Cardiac muscle cell (in vitro differentiated cells and primary cell): ENCODE measurements around the gene IQGAP2. TPM values are rescaled to one million over a fixed set of nuclear protein-coding genes. Genes with fewer than 3 reads are reported as not detected.

Source experiments
- DNase-seq, 2 donors: peaks; one replicate each; pipeline versions ENCODE4 v3.0.0 to v3.0.0-alpha.2; 2010 to 2017; ENCODE audit warnings: low read depth in 1 of 2, low spot score in 1 of 2
- H3K27ac ChIP-seq: fragments of 200-600 bp; sonication (generic); 2 replicates; pipeline ENCODE4 v1.5.1; 2016
- H3K27me3 ChIP-seq: fragments of 200-600 bp; sonication (generic); 2 replicates; pipeline ENCODE4 v1.6.0; 2016; ENCODE audit warnings: control low read depth
- H3K36me3 ChIP-seq: fragments of 200-600 bp; sonication (generic); 2 replicates; pipeline ENCODE4 v1.5.1; 2016; ENCODE audit warnings: control low read depth
- H3K4me1 ChIP-seq: fragments of 200-600 bp; sonication (generic); 2 replicates; pipeline ENCODE4 v1.8.1; 2017; ENCODE audit warnings: low read depth, mild to moderate bottlenecking, mixed run types
- H3K4me3 ChIP-seq: fragments of 200-600 bp; sonication (generic); 2 replicates; pipeline ENCODE4 v1.5.1; 2016; ENCODE audit warnings: mild to moderate bottlenecking
- H3K9me3 ChIP-seq: fragments of 200-600 bp; sonication (generic); 2 replicates; pipeline ENCODE4 v1.5.1; 2017; ENCODE audit warnings: low read depth, mild to moderate bottlenecking, control low read depth
- CTCF ChIP-seq: IDR thresholded peaks from 2 replicates; pipeline ENCODE4 v1.5.1; 2012; ENCODE audit warnings: low read depth, mild to moderate bottlenecking, low read length
- polyA plus RNA-seq: library from polyadenylated mRNA; unstranded; fragments of >200 nt; fragmentation: Nextera tagmentation; extraction: Ambion mirVana; gene quantifications from 2 replicates; pipeline ENCODE4 v1.2.1, GENCODE V29; 2016
- total RNA-seq: library from RNA; depleted of rRNA; stranded (reverse); fragments of >200 nt; gene quantifications from 2 replicates; pipeline ENCODE4 v1.2.3, GENCODE V29; 2016

Gene IQGAP2
- total and polyA plus RNA-seq, 2 experiments from 2014 or later, result 4.1 to 10.8 TPM

GRCh38 chr5:76439929-76440328 is 36.8 kb downstream of the IQGAP2 start:
- no peaks in the 10 kb centered on the region for H3K27me3 ChIP-seq
- no peak for TF ChIP-seq CTCF
- no peak overlapping the region for H3K27ac ChIP-seq
- no peak overlapping the region for H3K4me3 ChIP-seq
- H3K36me3 ChIP-seq, result no peaks in the 10 kb centered on the region
- DNase-seq, result no peak
- H3K9me3 ChIP-seq, result no peaks in the 10 kb centered on the region
- no peaks in the 10 kb centered on the region for H3K4me1 ChIP-seq

- TF ChIP-seq CTCF, result no peak
- Histone ChIP-seq H3K36me3 (no peaks in the 10 kb centered on the region), H3K4me1 (no peaks in the 10 kb centered on the region), H3K27me3 (no peaks in the 10 kb centered on the region), H3K27ac (no peak overlapping the region), H3K9me3 (no peaks in the 10 kb centered on the region), H3K4me3 (no peak overlapping the region)
- DNase-seq, result no peak
Measured at GRCh38 chr5:76441101-76441500, 38.0 kb downstream of the IQGAP2 start.

GRCh38 chr5:76441890-76442673 is 39.0 kb downstream of the IQGAP2 start:
- Histone ChIP-seq H3K9me3 (no peaks in the 10 kb centered on the region), H3K4me3 (no peak overlapping the region), H3K4me1 (no peaks in the 10 kb centered on the region), H3K36me3 (no peaks in the 10 kb centered on the region), H3K27me3 (no peaks in the 10 kb centered on the region), H3K27ac (no peak overlapping the region)
- DNase-seq, result no peak
- TF ChIP-seq CTCF, result no peak

- no peak for DNase-seq
- Histone ChIP-seq H3K36me3 (no peaks in the 10 kb centered on the region), H3K9me3 (no peaks in the 10 kb centered on the region), H3K27me3 (no peaks in the 10 kb centered on the region), H3K4me3 (no peak overlapping the region), H3K4me1 (no peaks in the 10 kb centered on the region), H3K27ac (no peak overlapping the region)
- no peak for TF ChIP-seq CTCF
Measured at GRCh38 chr5:76443066-76443800, 40.1 kb downstream of the IQGAP2 start.

- H3K27me3 ChIP-seq, result no peaks in the 10 kb centered on the region
- no peaks in the 10 kb centered on the region for H3K4me1 ChIP-seq
- DNase-seq, result no peak
- no peak overlapping the region for H3K27ac ChIP-seq
- no peak for TF ChIP-seq CTCF
- no peaks in the 10 kb centered on the region for H3K9me3 ChIP-seq
- no peaks in the 10 kb centered on the region for H3K36me3 ChIP-seq
- no peak overlapping the region for H3K4me3 ChIP-seq
Measured at GRCh38 chr5:76445063-76445462, 42.0 kb downstream of the IQGAP2 start.
